Suppressor macrophage (primary cell): ENCODE measurements around the gene SLC50A1.
A peak's percentile ranks its signal among the peaks of the same experiment; 100 is the strongest.

Experiments
- DNase-seq, 4 experiments: peaks; one replicate each; pipeline ENCODE4 v3.0.0-alpha.2; 2020 to 2022

Gene SLC50A1

GRCh38 chr1:155171836-155172731 lies 36.4 kb downstream of the SLC50A1 start:
- DNase-seq = peak in 1 of 4 experiments; percentile 48

GRCh38 chr1:155172732-155173477 lies 37.3 kb downstream of the SLC50A1 start, which contains the start of gene KRTCAP2:
KRTCAP2 (minus strand) TSS chr1:155173304; CDS start chr1:155173224, 80 bp downstream.
- DNase-seq = peak; percentile 95 to 98 (median 97)

GRCh38 chr1:155173478-155174323 lies 38.0 kb downstream of the SLC50A1 start, which contains the start of gene TRIM46:
TRIM46 (plus strand) TSS chr1:155173849; CDS start chr1:155173967, 118 bp downstream.
- no peak for DNase-seq

- peak in 1 of 4 experiments; percentile 40 for DNase-seq
Observed at GRCh38 chr1:155174324-155175280, 39.0 kb downstream of the SLC50A1 start.

- no peak for DNase-seq
Observed at GRCh38 chr1:155175281-155175926, 39.8 kb downstream of the SLC50A1 start.

- DNase-seq = peak in 3 of 4 experiments; percentile 31 to 54 (median 41)
Observed at GRCh38 chr1:155175927-155176371, 40.3 kb downstream of the SLC50A1 start.

GRCh38 chr1:155176544-155177071 lies 41.0 kb downstream of the SLC50A1 start:
- peak; percentile 87 to 92 (median 91) for DNase-seq

GRCh38 chr1:155177192-155177917 lies 41.7 kb downstream of the SLC50A1 start:
- no peak for DNase-seq

GRCh38 chr1:155177918-155178281 lies 42.2 kb downstream of the SLC50A1 start:
- no peak for DNase-seq

GRCh38 chr1:155178441-155179111 lies 42.9 kb downstream of the SLC50A1 start:
- DNase-seq = peak; percentile 57 to 82 (median 74)

- DNase-seq = no peak
Observed at GRCh38 chr1:155179112-155180031, 43.7 kb downstream of the SLC50A1 start.

- DNase-seq = no peak
Observed at GRCh38 chr1:155181371-155182051, 45.9 kb downstream of the SLC50A1 start.

GRCh38 chr1:155182052-155182550 lies 46.4 kb downstream of the SLC50A1 start:
- DNase-seq = no peak

GRCh38 chr1:155183775-155184221 lies 48.1 kb downstream of the SLC50A1 start:
- no peak for DNase-seq

- no peak for DNase-seq
Observed at GRCh38 chr1:155184351-155184811, 48.7 kb downstream of the SLC50A1 start.
